ENCODE data around the gene AOPEP.

DNA sequence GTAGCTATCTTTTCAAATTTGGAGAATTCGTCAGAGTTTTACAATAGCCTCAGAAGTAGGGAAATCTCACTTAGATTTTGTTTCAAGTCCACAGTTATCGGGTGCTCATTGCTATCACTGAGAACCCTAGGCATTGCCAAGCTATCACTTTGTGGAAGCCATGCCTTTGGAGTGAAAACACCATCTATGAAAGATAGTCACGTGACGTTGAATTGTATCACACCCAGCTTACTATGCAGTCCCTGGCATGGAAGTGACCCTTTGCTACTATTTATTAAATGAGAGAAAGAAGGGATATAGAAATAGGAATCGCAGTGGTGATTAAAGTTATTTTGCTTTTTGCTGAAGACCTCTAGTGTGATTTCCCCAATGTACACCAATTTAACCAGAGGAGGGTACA, 97.2 kb downstream of the AOPEP start:
- TF ChIP-seq RAD21 (IDR thresholded peaks at IDR 0.05; ENCODE audit: low read depth) (no peak), REST (IDR thresholded peaks at IDR 0.05; ENCODE audit: low read depth) (no peak)
- TF ChIP-seq, protein P1, sequence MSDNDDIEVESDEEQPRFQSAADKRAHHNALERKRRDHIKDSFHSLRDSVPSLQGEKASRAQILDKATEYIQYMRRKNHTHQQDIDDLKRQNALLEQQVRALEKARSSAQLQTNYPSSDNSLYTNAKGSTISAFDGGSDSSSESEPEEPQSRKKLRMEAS (IDR thresholded peaks at IDR 0.05): no peak
